ENCODE measurements around the gene KIF16B. TPM values are rescaled to one million over a fixed set of nuclear protein-coding genes. Genes with fewer than 3 reads are reported as not detected.

The KIF16B gene
- total and polyA plus RNA-seq, 2 experiments from 2014 or later = 8.2 to 26.5 TPM

- no peaks in the 10 kb centered on the region for H3K9me3 ChIP-seq (ENCODE audit: low read depth)
- no peak overlapping the region for H3K27ac ChIP-seq
- H3K4me3 ChIP-seq = no peak overlapping the region
- no peak for TF ChIP-seq CTCF (IDR thresholded peaks at IDR 0.05; ENCODE audit: low read depth, low read length)
- H3K4me1 ChIP-seq (ENCODE audit: low read depth) = no peaks in the 10 kb centered on the region
- no peaks in the 10 kb centered on the region for H3K36me3 ChIP-seq
- H3K27me3 ChIP-seq = no peaks in the 10 kb centered on the region
- no peak for DNase-seq (ENCODE audit: low read depth in 1 of 2, low spot score in 1 of 2)
These were observed 110.5 kb downstream of the KIF16B start for GRCh38 chr20:16462711-16463110.

DNA sequence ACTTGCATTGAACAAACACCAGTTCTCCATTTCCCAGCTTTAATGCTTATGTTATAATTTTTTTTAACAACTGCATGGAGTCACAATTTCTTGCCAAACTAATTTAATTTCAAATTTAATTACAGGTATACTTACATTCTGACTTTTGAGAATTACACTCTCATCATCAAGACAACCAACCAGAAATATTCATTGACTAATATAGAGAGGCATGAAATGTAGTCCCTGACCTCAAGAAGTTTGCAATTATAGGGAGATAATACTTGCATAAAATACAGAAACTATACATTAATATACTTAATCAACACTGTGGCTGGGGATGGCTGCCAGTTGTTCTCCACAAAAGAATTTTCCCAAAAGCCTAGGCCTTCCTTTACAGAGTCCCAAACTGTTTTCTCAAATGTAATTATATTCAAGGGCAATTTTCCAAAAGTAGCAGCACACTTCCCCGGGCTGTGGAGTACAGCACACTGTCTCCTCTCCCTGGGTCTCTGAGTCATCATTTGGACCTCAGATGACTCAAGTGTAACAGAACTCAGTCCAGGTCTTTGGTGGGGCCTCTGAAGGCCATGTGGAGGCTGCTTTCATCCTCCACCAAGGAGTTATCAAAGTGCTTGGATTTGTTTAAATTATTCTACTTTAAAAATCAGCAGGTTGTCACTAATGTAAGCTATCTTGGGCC is 114.1 kb downstream of the KIF16B start:
- peak in 1 of 2 donors; percentile 90 for DNase-seq (ENCODE audit: low read depth in 1 of 2, low spot score in 1 of 2)
- Histone ChIP-seq H3K9me3 (ENCODE audit: low read depth) (no peaks in the 10 kb centered on the region), H3K4me1 (ENCODE audit: low read depth) (no peaks in the 10 kb centered on the region), H3K27me3 (no peaks in the 10 kb centered on the region), H3K27ac (no peak overlapping the region), H3K36me3 (no peaks in the 10 kb centered on the region), H3K4me3 (no peak overlapping the region)
- TF ChIP-seq CTCF (IDR thresholded peaks at IDR 0.05; ENCODE audit: low read depth, low read length) = no peak

GRCh38 chr20:16457514-16457913 is 115.7 kb downstream of the KIF16B start:
- no peak for TF ChIP-seq CTCF (IDR thresholded peaks at IDR 0.05; ENCODE audit: low read depth, low read length)
- H3K4me3 ChIP-seq = no peak overlapping the region
- no peaks in the 10 kb centered on the region for H3K4me1 ChIP-seq (ENCODE audit: low read depth)
- H3K36me3 ChIP-seq = no peaks in the 10 kb centered on the region
- H3K9me3 ChIP-seq (ENCODE audit: low read depth) = no peaks in the 10 kb centered on the region
- H3K27me3 ChIP-seq = no peaks in the 10 kb centered on the region
- no peak for DNase-seq (ENCODE audit: low read depth in 1 of 2, low spot score in 1 of 2)
- H3K27ac ChIP-seq = no peak overlapping the region

- H3K36me3 ChIP-seq = no peaks in the 10 kb centered on the region
- TF ChIP-seq CTCF (IDR thresholded peaks at IDR 0.05; ENCODE audit: low read depth, low read length) = no peak
- H3K27ac ChIP-seq = no peak overlapping the region
- no peak for DNase-seq (ENCODE audit: low read depth in 1 of 2, low spot score in 1 of 2)
- H3K4me3 ChIP-seq = no peak overlapping the region
- H3K27me3 ChIP-seq = no peaks in the 10 kb centered on the region
- H3K9me3 ChIP-seq (ENCODE audit: low read depth) = no peaks in the 10 kb centered on the region
- H3K4me1 ChIP-seq (ENCODE audit: low read depth) = peaks cover 11% of the 10 kb centered on the region
These were observed 117.9 kb downstream of the KIF16B start for GRCh38 chr20:16455324-16455723.

DNA sequence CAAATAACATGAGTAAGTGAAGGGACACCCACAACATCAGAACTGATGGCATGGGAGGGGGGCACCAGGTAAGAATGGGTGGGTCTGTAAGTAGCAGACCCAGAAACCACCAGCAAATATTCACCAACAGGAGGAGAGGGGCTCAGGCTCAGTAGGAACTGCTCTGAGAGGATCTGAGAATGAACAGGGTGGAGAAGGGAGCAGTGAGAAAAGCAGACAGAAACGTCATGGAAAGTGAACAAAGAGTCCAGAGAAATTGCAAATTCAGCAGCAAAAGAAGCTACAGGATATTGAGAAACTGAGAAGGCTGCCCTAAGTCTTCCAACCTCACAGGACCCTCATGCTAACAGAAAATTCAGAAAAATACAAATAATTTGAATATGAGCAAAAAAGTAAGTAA is 121.3 kb downstream of the KIF16B start:
- Histone ChIP-seq H3K4me3 (no peak overlapping the region), H3K4me1 (ENCODE audit: low read depth) (peaks cover 11% of the 10 kb centered on the region), H3K9me3 (ENCODE audit: low read depth) (no peaks in the 10 kb centered on the region), H3K27me3 (no peaks in the 10 kb centered on the region), H3K27ac (no peak overlapping the region), H3K36me3 (no peaks in the 10 kb centered on the region)
- no peak for DNase-seq (ENCODE audit: low read depth in 1 of 2, low spot score in 1 of 2)
- TF ChIP-seq CTCF (IDR thresholded peaks at IDR 0.05; ENCODE audit: low read depth, low read length) = no peak
